IMR-90 (cell line): Measurements from ENCODE around the gene KIAA0319L. TPM values are rescaled to one million over a fixed set of nuclear protein-coding genes. Genes with fewer than 3 reads are reported as not detected.

Experiments
- ATAC-seq: fragments of 200-7000 bp; cut with Tn5 transposase; 2 replicates; pipeline ENCODE4 v1.9.1; 2020; ENCODE audit warnings: low read depth, mild to moderate bottlenecking, moderate library complexity
- BruUV-seq: library from RNA; stranded (reverse); fragments of 400-500 nt; replicated peaks from 2 replicates; lab custom pipeline; 2021; lab: Mats Ljungman, UMichigan
- CTCF ChIA-PET: fragments of 300-600 bp; formaldehyde crosslinking; extraction: SDS; loops from one replicate; lab custom pipeline; 2021; ENCODE audit warnings: antibody characterized with exemption; lab: Yijun Ruan, JAX
- POLR2A ChIA-PET: fragments of 300-600 bp; sonication (Branson Sonifier 250); formaldehyde crosslinking; loops from one replicate; lab custom pipeline; 2022; ENCODE audit warnings: antibody characterized with exemption; ENCODE audit not compliant: unreplicated experiment; lab: Charles Lee
- DNase-seq: peaks from one replicate; pipeline ENCODE4 v3.0.0; 2013
- H2AFZ ChIP-seq: replicated peaks from 2 replicates; pipeline ENCODE3; 2013; ENCODE audit warnings: low read length, mild to moderate bottlenecking; ENCODE audit not compliant: poor library complexity
- H2AK5ac ChIP-seq: 2 replicates; pipeline ENCODE4 v1.6.1; 2013; ENCODE audit warnings: low read depth, low read length, inconsistent platforms
- H2AK9ac ChIP-seq: replicated peaks from 2 replicates; pipeline ENCODE3; 2013; ENCODE audit warnings: mild to moderate bottlenecking, low read depth, low read length, moderate library complexity; ENCODE audit not compliant: poor library complexity
- H2BK120ac ChIP-seq: 2 replicates; pipeline ENCODE4 v1.6.1; 2013; ENCODE audit warnings: low read depth, low read length, inconsistent platforms
- H2BK15ac ChIP-seq: 3 replicates; pipeline ENCODE4 v1.6.1; 2013; ENCODE audit warnings: low read depth, low read length, inconsistent platforms
- H2BK20ac ChIP-seq: 2 replicates; pipeline ENCODE4 v1.6.1; 2013; ENCODE audit warnings: low read depth, mild to moderate bottlenecking, inconsistent platforms, low read length, moderate library complexity
- H2BK5ac ChIP-seq: 2 replicates; pipeline ENCODE4 v1.6.1; 2013; ENCODE audit warnings: mild to moderate bottlenecking, low read depth, low read length, inconsistent platforms; ENCODE audit not compliant: poor library complexity, severe bottlenecking
- H3K14ac ChIP-seq: replicated peaks from 2 replicates; pipeline ENCODE4 v1.6.1; 2013; ENCODE audit warnings: low read depth, low read length, inconsistent platforms
- H3K18ac ChIP-seq: 2 replicates; pipeline ENCODE4 v1.6.1; 2013; ENCODE audit warnings: low read depth, low read length, control low read depth
- H3K23ac ChIP-seq: 2 replicates; pipeline ENCODE4 v1.6.1; 2013; ENCODE audit warnings: low read depth, low read length, inconsistent platforms
- H3K27ac ChIP-seq: 2 replicates; pipeline ENCODE4 v1.5.1; 2013; ENCODE audit warnings: mild to moderate bottlenecking, control low read depth, low read length; ENCODE audit not compliant: insufficient read depth
- H3K27me3 ChIP-seq: 2 replicates; pipeline ENCODE4 v1.6.1; 2013; ENCODE audit warnings: low read length; ENCODE audit not compliant: control insufficient read depth, insufficient read depth
- H3K36me3 ChIP-seq: 2 replicates; pipeline ENCODE4 v1.6.1; 2013; ENCODE audit warnings: low read length, mixed read lengths; ENCODE audit not compliant: control insufficient read depth, insufficient read depth
- H3K4ac ChIP-seq: 2 replicates; pipeline ENCODE4 v1.6.1; 2013; ENCODE audit warnings: low read depth, low read length, inconsistent platforms
- H3K4me1 ChIP-seq: 2 replicates; pipeline ENCODE4 v1.6.1; 2013; ENCODE audit warnings: low read length, mixed read lengths; ENCODE audit not compliant: control insufficient read depth, insufficient read depth
- H3K4me2 ChIP-seq: 2 replicates; pipeline ENCODE4 v1.6.1; 2013; ENCODE audit warnings: low read depth, mild to moderate bottlenecking, control low read depth, low read length, moderate library complexity
- H3K4me3 ChIP-seq: 2 replicates; pipeline ENCODE4 v1.5.1; 2013; ENCODE audit warnings: low read depth, mild to moderate bottlenecking, control low read depth, low read length, moderate library complexity; ENCODE audit not compliant: insufficient read depth
- H3K56ac ChIP-seq: 2 replicates; pipeline ENCODE4 v1.6.1; 2013; ENCODE audit warnings: low read length, inconsistent platforms; ENCODE audit not compliant: insufficient read depth; ENCODE audit errors: extremely low read depth
- H3K79me1 ChIP-seq, 2 experiments: 2 replicates each; pipeline ENCODE4 v1.6.1; 2013; ENCODE audit warnings: low read length in 2 of 2, inconsistent platforms in 1 of 2, low read depth in 1 of 2
- H3K9ac ChIP-seq: 2 replicates; pipeline ENCODE4 v1.6.1; 2013; ENCODE audit warnings: low read depth, low read length, control low read depth
- H3K9me1 ChIP-seq: 2 replicates; pipeline ENCODE4 v1.6.1; 2013; ENCODE audit warnings: low read length, inconsistent platforms; ENCODE audit not compliant: insufficient read depth
- H3K9me3 ChIP-seq: 2 replicates; pipeline ENCODE4 v1.6.1; 2013; ENCODE audit warnings: low read length; ENCODE audit not compliant: control insufficient read depth, insufficient read depth
- H4K20me1 ChIP-seq: 2 replicates; pipeline ENCODE4 v1.6.1; 2013; ENCODE audit warnings: low read length, inconsistent platforms; ENCODE audit not compliant: insufficient read depth
- H4K5ac ChIP-seq: 2 replicates; pipeline ENCODE4 v1.6.1; 2013; ENCODE audit warnings: mild to moderate bottlenecking, low read depth, low read length, control low read depth
- H4K8ac ChIP-seq, 2 experiments: 2 replicates each; pipeline ENCODE4 v1.6.1; 2013; ENCODE audit warnings: low read depth in 2 of 2, low read length in 2 of 2, control low read depth in 1 of 2, inconsistent platforms in 1 of 2
- H4K91ac ChIP-seq: 2 replicates; pipeline ENCODE4 v1.6.1; 2013; ENCODE audit warnings: low read depth, low read length, inconsistent platforms; ENCODE audit not compliant: insufficient read depth
- FOS ChIP-seq: fragments of 150-350 bp; IDR thresholded peaks from 2 replicates; pipeline ENCODE4 v1.6.1; 2016; ENCODE audit warnings: low read depth, low read length
- MAFK ChIP-seq: IDR thresholded peaks from 2 replicates; pipeline ENCODE4 v1.6.1; 2012; ENCODE audit warnings: low read depth, low read length, improper control_type of control experiment
- MAZ ChIP-seq: IDR thresholded peaks from 2 replicates; pipeline ENCODE4 v1.6.1; 2012; ENCODE audit warnings: low read depth, mild to moderate bottlenecking, low read length, improper control_type of control experiment, moderate library complexity, borderline replicate concordance
- POLR2A ChIP-seq: IDR thresholded peaks from 2 replicates; pipeline ENCODE4 v1.6.1; 2012; ENCODE audit warnings: mild to moderate bottlenecking, low read depth, low read length
- RAD21 ChIP-seq: IDR thresholded peaks from 2 replicates; pipeline ENCODE4 v1.6.1; 2012; ENCODE audit warnings: low read length, improper control_type of control experiment
- RFX5 ChIP-seq: IDR thresholded peaks from 2 replicates; pipeline ENCODE4 v1.8.0; 2012; ENCODE audit warnings: low read depth, mild to moderate bottlenecking, low read length, moderate library complexity
- SMC3 ChIP-seq: fragments of 150-350 bp; IDR thresholded peaks from 2 replicates; pipeline ENCODE4 v1.6.1; 2016; ENCODE audit warnings: low read depth, mild to moderate bottlenecking, antibody characterized with exemption, low read length, moderate library complexity
- WGBS, 2 experiments: methylation state at CpG; one replicate each; pipeline versions ENCODE4 v1.1.5 to v1.1.7; 2013; ENCODE audit warnings: missing lambda C conversion rate in 2 of 2; ENCODE audit not compliant: insufficient read length in 1 of 2; ENCODE audit errors: extremely low coverage in 2 of 2; 5-methylcytosine and 5-hydroxymethylcytosine counted together
- dilution Hi-C: fragments of 300-500 bp; cut with HindIII; formaldehyde crosslinking; loops from one replicate; pipeline ENCODE4 v1.14.3; 2018; ENCODE audit warnings: low sequenced_read_pairs; ENCODE audit not compliant: unreplicated experiment
- in situ Hi-C: fragments of 300-500 bp; cut with MboI; formaldehyde crosslinking; loops from 3 replicates; pipeline ENCODE4 v1.14.3; 2019; ENCODE audit warnings: low sequenced_read_pairs, inconsistent platforms, mixed read lengths
- intact Hi-C: fragments of 100-400 bp; cut with micrococcal nuclease; formaldehyde crosslinking; loops from 2 replicates; pipeline ENCODE4 v1.10.0; 2022
- polyA plus RNA-seq, 3 experiments: library from polyadenylated mRNA; depleted of rRNA; stranded (reverse); fragments of >200 nt; gene quantifications; 2 replicates each; pipeline ENCODE4 v1.2.3, GENCODE V29; 2012; ENCODE audit warnings: low replicate concordance in 1 of 3
- total RNA-seq: library from RNA; depleted of rRNA; stranded (reverse); fragments of >200 nt; gene quantifications from 2 replicates; pipeline ENCODE4 v1.2.3, GENCODE V29; 2012
- TF ChIP-seq, protein P1 (sequence below): fragments of 150-350 bp; IDR thresholded peaks from 2 replicates; pipeline ENCODE4 v1.6.1; 2017; ENCODE audit warnings: mild to moderate bottlenecking, antibody characterized with exemption, low read length, low read depth

The KIAA0319L gene
- total and polyA plus RNA-seq, 2 of the 4 experiments (the other 2 are of a cell fraction), result 38.0 to 49.8 TPM

DNA sequence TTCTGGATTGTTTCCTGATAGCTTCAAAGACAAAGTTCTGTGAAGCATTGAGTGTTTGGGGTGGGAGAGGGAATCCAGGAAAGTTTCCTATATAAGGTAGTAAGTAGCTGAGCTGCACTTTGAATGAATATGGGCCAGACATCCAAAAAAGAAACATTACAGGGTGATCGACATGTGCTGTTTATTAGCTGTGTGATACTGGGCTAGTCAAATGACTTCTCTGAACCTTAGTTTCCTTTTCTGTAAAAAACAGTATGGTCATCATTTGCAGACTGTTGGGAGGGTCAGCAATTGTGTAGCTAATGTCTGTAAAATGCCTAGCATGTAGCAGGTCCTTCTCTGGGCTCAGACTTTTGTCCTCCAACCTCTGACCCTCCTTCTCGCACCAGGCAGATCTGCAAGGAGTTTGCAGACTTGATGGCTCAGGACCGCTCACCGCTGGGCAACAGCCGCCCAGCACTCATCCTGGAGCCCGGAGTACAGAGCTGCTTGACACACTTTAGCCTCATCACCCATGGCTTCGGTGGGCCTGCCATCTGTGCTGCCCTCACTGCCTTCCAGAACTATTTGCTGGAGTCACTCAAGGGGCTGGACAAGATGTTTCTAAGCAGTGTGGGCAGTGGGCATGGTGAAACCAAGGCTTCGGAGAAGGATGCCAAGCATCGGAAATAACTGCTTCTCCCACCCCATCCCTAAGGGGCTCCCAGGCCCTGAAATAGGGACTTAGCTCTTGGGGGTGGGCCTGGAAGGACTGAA is 37.0 kb upstream of the KIAA0319L start:
- Histone ChIP-seq H2BK120ac (no peak overlapping the region), H3K14ac (no peak overlapping the region), H3K4me1 (no peaks in the 10 kb centered on the region), H3K79me1 (no peaks in the 10 kb centered on the region), H3K4ac (no peak overlapping the region), H3K9ac (no peak overlapping the region), H3K56ac (no peak overlapping the region), H3K4me3 (no peak overlapping the region), H2BK5ac (no peak overlapping the region), H3K9me1 (peaks cover 20% of the 10 kb centered on the region), H2AK5ac (no peak overlapping the region), H4K91ac (no peak overlapping the region), H3K27me3 (no peaks in the 10 kb centered on the region), H4K8ac (no peak overlapping the region), H3K4me2 (no peak overlapping the region), H2AFZ (no peak overlapping the region), H2BK15ac (no peak overlapping the region), H4K20me1 (no peaks in the 10 kb centered on the region; the same call in 1 of the 2 replicates), H3K18ac (no peak overlapping the region), H3K27ac (no peak overlapping the region), H3K9me3 (no peaks in the 10 kb centered on the region), H2AK9ac (no peak overlapping the region), H3K23ac (no peak overlapping the region), H4K5ac (no peak overlapping the region), H2BK20ac (no peak overlapping the region), H3K36me3 (peaks cover 6% of the 10 kb centered on the region)
- ATAC-seq, result no peak
- dilution Hi-C loops, result no loop called here
- CTCF ChIA-PET, result no interaction called here
- 90% methylated on average over 6 of the region's 9 CpGs; no CpG with 5 or more reads in 1 of the 2 experiments for WGBS, 2 experiments
- DNase-seq, result no peak
- TF ChIP-seq RFX5, result no peak
- TF ChIP-seq, protein P1, sequence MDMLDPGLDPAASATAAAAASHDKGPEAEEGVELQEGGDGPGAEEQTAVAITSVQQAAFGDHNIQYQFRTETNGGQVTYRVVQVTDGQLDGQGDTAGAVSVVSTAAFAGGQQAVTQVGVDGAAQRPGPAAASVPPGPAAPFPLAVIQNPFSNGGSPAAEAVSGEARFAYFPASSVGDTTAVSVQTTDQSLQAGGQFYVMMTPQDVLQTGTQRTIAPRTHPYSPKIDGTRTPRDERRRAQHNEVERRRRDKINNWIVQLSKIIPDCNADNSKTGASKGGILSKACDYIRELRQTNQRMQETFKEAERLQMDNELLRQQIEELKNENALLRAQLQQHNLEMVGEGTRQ, result no peak
- TF ChIP-seq FOS, result no peak
- TF ChIP-seq MAZ, result no peak
- no peak for TF ChIP-seq MAFK
- TF ChIP-seq POLR2A, result no peak
- no peak for TF ChIP-seq RAD21
- TF ChIP-seq SMC3, result no peak
- POLR2A ChIA-PET, result no interaction called here
- in situ Hi-C loops, result no loop called here
- BruUV-seq, result no TSS peak
- intact Hi-C loops, result no loop called here
